ENCODE measurements around the gene ANKRD31. TPM values are rescaled to one million over a fixed set of nuclear protein-coding genes. Genes with fewer than 3 reads are reported as not detected.
"Not testable (repeated sequence)": the region's sequence is repeated elsewhere in the genome, so short reads cannot be mapped to it uniquely, and the experiment has no call there.

Gene ANKRD31
- total RNA-seq, 1 experiment from 2014 or later = 1.5 TPM

DNA sequence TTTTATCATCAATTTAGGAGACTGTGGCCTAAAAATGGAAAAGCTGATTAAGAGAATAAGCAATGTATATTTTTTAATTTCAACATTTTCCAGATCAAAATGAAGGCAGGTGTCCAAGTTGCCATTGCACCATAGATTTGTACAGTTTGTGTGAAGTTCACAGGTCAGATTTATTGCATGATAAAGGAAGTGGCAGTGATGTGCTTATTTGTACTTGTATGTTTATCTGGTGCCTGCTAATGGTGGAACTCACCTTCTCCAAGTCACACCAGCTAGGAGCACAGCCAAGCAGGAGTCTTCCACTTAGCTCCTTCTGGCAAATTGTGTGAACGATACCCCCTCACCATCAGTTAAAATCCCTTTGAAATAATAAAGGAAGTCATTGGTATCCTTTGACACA, 37.8 kb upstream of the ANKRD31 start:
- no TSS peak for BruUV-seq (replicated peaks)
- peaks cover 8% of the 10 kb centered on the region for H3K4me1 Mint-ChIP-seq (ENCODE audit: low read depth, unreplicated experiment)

DNA sequence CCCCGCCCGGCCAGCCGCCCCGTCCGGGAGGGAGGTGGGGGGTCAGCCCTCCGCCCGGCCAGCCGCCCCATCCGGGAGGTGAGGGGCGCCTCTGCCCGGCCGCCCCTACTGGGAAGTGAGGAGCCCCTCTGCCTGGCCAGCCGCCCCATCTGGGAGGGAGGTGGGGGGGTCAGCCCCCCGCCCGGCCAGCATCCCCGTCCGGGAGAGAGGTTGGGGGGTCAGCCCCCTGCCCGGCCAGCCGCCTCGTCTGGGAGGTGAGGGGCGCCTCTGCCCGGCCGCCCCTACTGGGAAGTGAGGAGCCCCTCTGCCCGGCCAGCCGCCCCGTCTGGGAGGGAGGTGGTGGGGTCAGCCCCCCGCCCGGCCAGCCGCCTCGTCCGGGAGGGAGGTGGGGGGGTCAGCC, 33.9 kb upstream of the ANKRD31 start:
- H3K4me3 Mint-ChIP-seq (ENCODE audit: low read depth, unreplicated experiment); H3K27ac Mint-ChIP-seq (ENCODE audit: unreplicated experiment); BruUV-seq (replicated peaks); DNase-seq; CTCF ChIA-PET; H3K27me3 Mint-ChIP-seq (ENCODE audit: unreplicated experiment); H3K36me3 Mint-ChIP-seq (ENCODE audit: insufficient read depth, unreplicated experiment); H3K9me3 Mint-ChIP-seq (ENCODE audit: low read depth, unreplicated experiment); H3K4me1 Mint-ChIP-seq (ENCODE audit: low read depth, unreplicated experiment); intact Hi-C loops (cut with micrococcal nuclease; ENCODE audit: unreplicated experiment): not testable (repeated sequence)

More for the DNA sequence above, 37.8 kb upstream of the ANKRD31 start:
- CTCF ChIA-PET = no interaction called here
- no peaks in the 10 kb centered on the region for H3K27me3 Mint-ChIP-seq (ENCODE audit: unreplicated experiment)
- intact Hi-C loops (cut with micrococcal nuclease; ENCODE audit: unreplicated experiment) = no loop called here
- DNase-seq = no peak
- H3K27ac Mint-ChIP-seq (ENCODE audit: unreplicated experiment) = no peak overlapping the region
- no peaks in the 10 kb centered on the region for H3K9me3 Mint-ChIP-seq (ENCODE audit: low read depth, unreplicated experiment)
- TF ChIP-seq CTCF (IDR thresholded peaks at IDR 0.05; ENCODE audit: unreplicated experiment) = no peak
- no peaks in the 10 kb centered on the region for H3K36me3 Mint-ChIP-seq (ENCODE audit: insufficient read depth, unreplicated experiment)
- H3K4me3 Mint-ChIP-seq (ENCODE audit: low read depth, unreplicated experiment) = no peak overlapping the region

DNA sequence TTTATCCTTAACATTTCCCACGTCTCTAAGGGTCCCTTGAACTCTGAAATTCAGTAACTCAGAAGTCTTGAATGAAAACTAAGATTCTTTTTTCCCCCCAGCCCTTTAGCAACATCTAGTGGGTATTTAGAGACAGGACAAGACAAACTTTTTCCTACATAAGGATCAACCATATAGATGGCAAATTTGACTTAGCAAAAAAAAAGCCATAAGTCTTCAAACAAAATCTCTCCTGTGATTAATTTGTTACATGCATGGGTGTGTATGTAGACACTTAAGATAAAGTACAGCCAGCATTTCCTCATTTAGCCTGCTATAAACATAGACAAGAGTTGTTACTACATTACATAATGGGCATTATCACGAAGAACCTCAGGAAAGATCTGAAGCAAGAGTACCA, 29.1 kb upstream of the ANKRD31 start:
- no peak for DNase-seq
- Mint-ChIP-seq H3K36me3 (ENCODE audit: insufficient read depth, unreplicated experiment) (no peaks in the 10 kb centered on the region), H3K9me3 (ENCODE audit: low read depth, unreplicated experiment) (no peaks in the 10 kb centered on the region), H3K4me1 (ENCODE audit: low read depth, unreplicated experiment) (peaks cover 30% of the 10 kb centered on the region), H3K4me3 (ENCODE audit: low read depth, unreplicated experiment) (no peak overlapping the region), H3K27me3 (ENCODE audit: unreplicated experiment) (no peaks in the 10 kb centered on the region), H3K27ac (ENCODE audit: unreplicated experiment) (no peak overlapping the region)
- CTCF ChIA-PET = interaction anchor here (1.0 to 1.9 kb wide), 4 partner anchors 29 to 340 kb away, joined by 4 to 15 read pairs (median 8); partner anchors contain the start of genes ANKRD31 and HMGCR
- intact Hi-C loops (cut with micrococcal nuclease; ENCODE audit: unreplicated experiment) = loop anchor here (1.0 to 2.0 kb wide), 5 partner anchors 29 to 340 kb away; partner anchors contain the start of gene ANKRD31
- peak; percentile 43 for TF ChIP-seq CTCF (IDR thresholded peaks at IDR 0.05; ENCODE audit: unreplicated experiment)
- BruUV-seq (replicated peaks) = no TSS peak

GRCh38 chr5:75262271-75262670, 25.6 kb upstream of the ANKRD31 start:
- intact Hi-C loops (cut with micrococcal nuclease; ENCODE audit: unreplicated experiment) = no loop called here

More at GRCh38 chr5:75262271-75262670, 25.6 kb upstream of the ANKRD31 start:
- no peak for DNase-seq
- TF ChIP-seq CTCF (IDR thresholded peaks at IDR 0.05; ENCODE audit: unreplicated experiment) = no peak
- no TSS peak for BruUV-seq (replicated peaks)
- H3K36me3 Mint-ChIP-seq (ENCODE audit: insufficient read depth, unreplicated experiment) = no peaks in the 10 kb centered on the region
- H3K27ac Mint-ChIP-seq (ENCODE audit: unreplicated experiment) = no peak overlapping the region
- no peak overlapping the region for H3K4me3 Mint-ChIP-seq (ENCODE audit: low read depth, unreplicated experiment)
- CTCF ChIA-PET = interaction anchor here (0.6 to 1.5 kb wide), 3 partner anchors 23 to 212 kb away, joined by 3 to 6 read pairs (median 3); no protein-coding TSS in a partner anchor
- H3K4me1 Mint-ChIP-seq (ENCODE audit: low read depth, unreplicated experiment) = peaks cover 37% of the 10 kb centered on the region
- H3K27me3 Mint-ChIP-seq (ENCODE audit: unreplicated experiment) = no peaks in the 10 kb centered on the region
- H3K9me3 Mint-ChIP-seq (ENCODE audit: low read depth, unreplicated experiment) = no peaks in the 10 kb centered on the region

Data from Calu3 (cell line).